ENCODE data around the gene GDF11. TPM values are rescaled to one million over a fixed set of nuclear protein-coding genes. Genes with fewer than 3 reads are reported as not detected.
A peak's percentile ranks its signal among the peaks of the same experiment; 100 is the strongest.

The GDF11 gene
- total and polyA plus RNA-seq, 2 of the 4 experiments (the other 2 are of a cell fraction), result 2.7 to 12.9 TPM

- H3K4me3 ChIP-seq (ENCODE audit: insufficient read depth, low read depth, low read length), result no peak overlapping the region
- H4K5ac ChIP-seq (ENCODE audit: low read depth, low read length), result peak overlapping the region; percentile 19; the same call in 1 of the 2 replicates
- peak overlapping the region; percentile 4 for H2AFZ ChIP-seq (replicated peaks; ENCODE audit: low read length, poor library complexity)
- DNase-seq, result no peak
- no peak for ATAC-seq (ENCODE audit: low read depth)
- peak overlapping the region; percentile 33 to 66; a peak in 3 of 4 replicates for H4K8ac ChIP-seq (ENCODE audit: low read depth in 2 of 2, low read length in 2 of 2)
- peak overlapping the region; percentile 71 for H2BK5ac ChIP-seq (ENCODE audit: low read depth, low read length, poor library complexity, severe bottlenecking)
- peak; percentile 62; the same call in 1 of the 2 replicates for TF ChIP-seq MAZ (IDR thresholded peaks at IDR 0.05; ENCODE audit: borderline replicate concordance, low read depth, low read length)
- TF ChIP-seq CHD1 (IDR thresholded peaks at IDR 0.05; ENCODE audit: low read depth, low read length), result no peak
- TF ChIP-seq MAFK (IDR thresholded peaks at IDR 0.05; ENCODE audit: low read depth, low read length), result no peak
- H2BK120ac ChIP-seq (ENCODE audit: low read depth, low read length), result peak overlapping the region; percentile 62
- CTCF ChIA-PET, result no interaction called here
- no CpG with 5 or more reads among the region's 4 CpGs for WGBS, 2 experiments (ENCODE audit: extremely low coverage in 2 of 2, insufficient read length in 1 of 2)
- peak overlapping the region; percentile 75 for H2AK9ac ChIP-seq (replicated peaks; ENCODE audit: low read depth, low read length, poor library complexity)
- H3K14ac ChIP-seq (replicated peaks; ENCODE audit: low read depth, low read length), result peak overlapping the region; percentile 36
- no peaks in the 10 kb centered on the region for H3K9me3 ChIP-seq (ENCODE audit: control insufficient read depth, insufficient read depth, low read length)
- in situ Hi-C loops (cut with MboI; ENCODE audit: low sequenced_read_pairs), result no loop called here
- POLR2A ChIA-PET (ENCODE audit: unreplicated experiment), result no interaction called here
- H3K4ac ChIP-seq (ENCODE audit: low read depth, low read length), result peak overlapping the region; percentile 68
- H3K27me3 ChIP-seq (ENCODE audit: control insufficient read depth, insufficient read depth, low read length), result no peaks in the 10 kb centered on the region
- no peak overlapping the region for H2BK20ac ChIP-seq (ENCODE audit: low read depth, low read length)
- H4K91ac ChIP-seq (ENCODE audit: insufficient read depth, low read depth, low read length), result peak overlapping the region; percentile 57; the same call in 1 of the 2 replicates
- H3K4me2 ChIP-seq (ENCODE audit: low read depth, low read length), result peak overlapping the region; percentile 52; the same call in 1 of the 2 replicates
- H3K23ac ChIP-seq (ENCODE audit: low read depth, low read length), result peak overlapping the region; percentile 57; the same call in 1 of the 2 replicates
- peak overlapping the region; percentile 53; the same call in 1 of the 3 replicates for H2BK15ac ChIP-seq (ENCODE audit: low read depth, low read length)
- peaks cover 17 to 57% of the 10 kb centered on the region in 2 experiments for H3K79me1 ChIP-seq (ENCODE audit: low read depth in 1 of 2, low read length in 2 of 2)
- intact Hi-C loops (cut with micrococcal nuclease), result no loop called here
- H3K36me3 ChIP-seq (ENCODE audit: control insufficient read depth, insufficient read depth, low read length), result peaks cover 4% of the 10 kb centered on the region
- H2AK5ac ChIP-seq (ENCODE audit: low read depth, low read length), result peak overlapping the region; percentile 86
- peaks cover 39% of the 10 kb centered on the region for H3K4me1 ChIP-seq (ENCODE audit: control insufficient read depth, insufficient read depth, low read length)
- peaks cover 32% of the 10 kb centered on the region for H3K9me1 ChIP-seq (ENCODE audit: insufficient read depth, low read length)
- BruUV-seq (replicated peaks), result no TSS peak
- peak overlapping the region; percentile 11; the same call in 1 of the 2 replicates for H3K18ac ChIP-seq (ENCODE audit: low read depth, low read length)
- H3K27ac ChIP-seq (ENCODE audit: insufficient read depth, low read length), result peak overlapping the region; percentile 38; the same call in 1 of the 2 replicates
- H3K9ac ChIP-seq (ENCODE audit: low read depth, low read length), result no peak overlapping the region; the same call in 1 of the 2 replicates
- no peak overlapping the region for H3K56ac ChIP-seq (ENCODE audit: extremely low read depth, insufficient read depth, low read length)
- H4K20me1 ChIP-seq (ENCODE audit: insufficient read depth, low read length), result peaks cover 20% of the 10 kb centered on the region
- dilution Hi-C loops (cut with HindIII; ENCODE audit: low sequenced_read_pairs, unreplicated experiment), result no loop called here
Measured at GRCh38 chr12:55718015-55718414, 24.9 kb upstream of the GDF11 start.

All from IMR-90 (cell line).